BLaER1 (cell line): ENCODE results near the gene PKD2L2.
"Not testable (repeated sequence)": the region's sequence is repeated elsewhere in the genome, so short reads cannot be mapped to it uniquely, and the experiment has no call there.

ENCODE experiments used
- H3K27ac ChIP-seq: shearing (Covaris generic); formaldehyde crosslinking; 2 replicates; pipeline ENCODE4 v1.8.1; 2022
- H3K27me3 ChIP-seq: shearing (Covaris generic); formaldehyde crosslinking; 2 replicates; pipeline ENCODE4 v1.8.1; 2022
- H3K36me3 ChIP-seq: shearing (Covaris generic); formaldehyde crosslinking; 2 replicates; pipeline ENCODE4 v1.8.1; 2022
- H3K4me1 ChIP-seq: shearing (Covaris generic); formaldehyde crosslinking; 2 replicates; pipeline ENCODE4 v1.8.1; 2022
- H3K4me2 ChIP-seq: shearing (Covaris generic); formaldehyde crosslinking; 2 replicates; pipeline ENCODE4 v1.8.1; 2022
- H3K4me3 ChIP-seq: shearing (Covaris generic); formaldehyde crosslinking; 2 replicates; pipeline ENCODE4 v1.8.1; 2022
- H3K9ac ChIP-seq: shearing (Covaris generic); formaldehyde crosslinking; 2 replicates; pipeline ENCODE4 v1.8.1; 2022
- H3K9me3 ChIP-seq: shearing (Covaris generic); formaldehyde crosslinking; 2 replicates; pipeline ENCODE4 v1.8.1; 2022
- H4K20me1 ChIP-seq: shearing (Covaris generic); formaldehyde crosslinking; 2 replicates; pipeline ENCODE4 v1.8.1; 2022
- Cebpa-rat ChIP-seq: shearing (Covaris generic); IDR thresholded peaks from 2 replicates; pipeline ENCODE4 v1.8.1; 2022

The PKD2L2 gene

DNA sequence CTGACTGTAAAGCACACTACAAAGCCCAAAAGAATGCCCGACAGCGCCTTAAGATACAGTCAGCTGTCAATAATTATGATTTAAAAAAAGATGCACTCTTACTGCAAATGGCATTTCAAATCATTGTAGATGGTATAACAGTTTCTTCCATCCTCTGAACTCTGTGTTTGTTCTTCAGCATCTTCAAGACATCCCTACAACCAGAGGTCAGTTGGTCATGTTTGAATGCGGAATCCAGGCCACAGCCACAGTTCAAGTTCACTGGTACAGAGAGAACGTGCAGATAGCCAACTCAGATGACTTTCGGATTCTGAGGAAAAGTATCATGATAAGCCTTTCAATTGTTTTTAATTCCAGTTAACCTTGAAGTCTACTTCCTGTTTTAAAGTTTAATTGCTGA lies 30.3 kb upstream of the PKD2L2 start:
- Histone ChIP-seq H3K4me2 (no peak overlapping the region), H3K27ac (no peak overlapping the region)

GRCh38 chr5:137862251-137862650 lies 27.0 kb upstream of the PKD2L2 start:
- Histone ChIP-seq H3K4me3 (no peak overlapping the region), H3K36me3 (no peaks in the 10 kb centered on the region), H3K9me3 (no peaks in the 10 kb centered on the region), H3K4me1 (peaks cover 9% of the 10 kb centered on the region; the same call in 1 of the 2 replicates), H3K27me3 (no peaks in the 10 kb centered on the region), H4K20me1 (no peaks in the 10 kb centered on the region), H3K4me2 (no peak overlapping the region), H3K27ac (no peak overlapping the region), H3K9ac (no peak overlapping the region)
- no peak for TF ChIP-seq Cebpa-rat

More for the DNA sequence above, 30.3 kb upstream of the PKD2L2 start:
- Histone ChIP-seq H3K4me3 (no peak overlapping the region), H3K9ac (no peak overlapping the region), H3K9me3 (no peaks in the 10 kb centered on the region), H3K36me3 (no peaks in the 10 kb centered on the region), H4K20me1 (no peaks in the 10 kb centered on the region), H3K27me3 (no peaks in the 10 kb centered on the region), H3K4me1 (peaks cover 16% of the 10 kb centered on the region; the same call in 1 of the 2 replicates)
- TF ChIP-seq Cebpa-rat: no peak

DNA sequence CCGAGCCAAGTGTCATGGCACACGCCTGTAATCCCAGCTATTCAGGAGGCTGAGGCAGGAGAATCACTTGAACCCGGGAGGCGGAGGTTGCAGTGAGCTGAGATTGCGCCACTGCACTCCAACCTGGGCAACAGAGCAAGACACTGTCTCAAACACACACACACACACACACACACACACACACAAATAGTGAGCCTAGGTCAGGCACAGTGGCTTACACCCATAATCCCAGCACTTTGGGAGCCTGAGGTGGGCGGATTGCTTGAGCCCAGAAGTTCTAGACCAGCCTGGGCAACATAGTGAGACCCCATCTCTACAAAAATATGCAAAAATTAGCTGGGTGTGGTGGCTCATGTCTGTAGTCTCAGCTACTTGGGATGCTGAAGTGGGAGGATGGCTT lies 25.6 kb upstream of the PKD2L2 start:
- not testable (repeated sequence) for H3K4me1 ChIP-seq, H3K4me3 ChIP-seq, H3K27ac ChIP-seq, H3K9ac ChIP-seq, H3K9me3 ChIP-seq, H3K27me3 ChIP-seq, H3K36me3 ChIP-seq, H4K20me1 ChIP-seq, H3K4me2 ChIP-seq

DNA sequence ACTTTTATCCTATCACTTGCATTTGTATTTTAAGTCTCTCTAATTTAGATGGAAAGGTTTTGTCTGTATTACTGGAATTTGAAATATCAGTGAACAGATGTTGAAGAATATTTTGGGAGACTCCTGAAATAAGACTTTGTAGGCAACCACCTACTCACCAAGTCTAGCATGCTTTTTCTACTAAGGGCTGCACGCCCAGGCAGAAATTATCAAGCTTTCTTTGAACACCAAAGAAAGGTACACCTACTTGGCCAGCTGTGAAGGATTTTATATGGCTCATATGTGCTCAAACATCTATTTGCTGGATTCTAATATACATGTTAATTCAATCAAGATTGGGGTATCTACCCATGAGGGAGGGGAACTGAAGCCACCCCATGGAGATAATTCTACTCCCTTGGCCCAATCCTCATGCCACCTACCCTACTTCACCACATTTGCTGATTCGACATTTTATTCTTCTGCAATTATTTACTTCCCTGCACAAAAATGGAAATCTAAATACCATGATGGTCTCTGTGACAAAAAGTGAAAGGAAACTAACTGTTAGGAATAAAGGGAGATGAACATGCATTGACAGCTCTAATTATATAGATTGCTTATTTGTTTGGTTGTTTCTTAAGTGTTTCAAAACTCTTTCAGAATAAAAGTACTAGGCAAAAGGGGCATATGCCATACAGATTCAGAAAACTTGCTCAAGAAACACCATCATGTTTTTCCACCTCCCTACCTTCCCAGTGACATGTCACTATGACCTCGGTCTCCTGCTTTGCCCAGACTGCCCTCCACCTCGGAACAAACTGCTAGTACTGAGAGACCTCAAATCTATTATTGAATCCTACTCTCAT lies 22.5 kb upstream of the PKD2L2 start:
- H3K9me3 ChIP-seq: no peaks in the 10 kb centered on the region
- no peak overlapping the region for H3K27ac ChIP-seq
- no peaks in the 10 kb centered on the region for H4K20me1 ChIP-seq
- H3K4me2 ChIP-seq: no peak overlapping the region
- no peaks in the 10 kb centered on the region for H3K36me3 ChIP-seq
- no peaks in the 10 kb centered on the region for H3K27me3 ChIP-seq
- no peak for TF ChIP-seq Cebpa-rat
- H3K4me1 ChIP-seq: no peaks in the 10 kb centered on the region
- no peak overlapping the region for H3K9ac ChIP-seq
- no peak overlapping the region for H3K4me3 ChIP-seq

GRCh38 chr5:137867664-137868063 lies 21.6 kb upstream of the PKD2L2 start, which contains the start of gene MYOT:
MYOT (plus strand) TSS chr5:137867860; CDS start chr5:137870652, 2,792 bp downstream.
- Histone ChIP-seq H3K9me3 (no peaks in the 10 kb centered on the region), H3K4me2 (no peak within 1 kb of the TSS), H3K9ac (no peak within 1 kb of the TSS), H4K20me1 (no peaks in the 10 kb centered on the region), H3K4me1 (no peaks in the 10 kb centered on the region), H3K27ac (no peak within 1 kb of the TSS), H3K27me3 (no peaks in the 10 kb centered on the region), H3K36me3 (no peaks in the 10 kb centered on the region), H3K4me3 (no peak within 1 kb of the TSS)
- no peak for TF ChIP-seq Cebpa-rat

DNA sequence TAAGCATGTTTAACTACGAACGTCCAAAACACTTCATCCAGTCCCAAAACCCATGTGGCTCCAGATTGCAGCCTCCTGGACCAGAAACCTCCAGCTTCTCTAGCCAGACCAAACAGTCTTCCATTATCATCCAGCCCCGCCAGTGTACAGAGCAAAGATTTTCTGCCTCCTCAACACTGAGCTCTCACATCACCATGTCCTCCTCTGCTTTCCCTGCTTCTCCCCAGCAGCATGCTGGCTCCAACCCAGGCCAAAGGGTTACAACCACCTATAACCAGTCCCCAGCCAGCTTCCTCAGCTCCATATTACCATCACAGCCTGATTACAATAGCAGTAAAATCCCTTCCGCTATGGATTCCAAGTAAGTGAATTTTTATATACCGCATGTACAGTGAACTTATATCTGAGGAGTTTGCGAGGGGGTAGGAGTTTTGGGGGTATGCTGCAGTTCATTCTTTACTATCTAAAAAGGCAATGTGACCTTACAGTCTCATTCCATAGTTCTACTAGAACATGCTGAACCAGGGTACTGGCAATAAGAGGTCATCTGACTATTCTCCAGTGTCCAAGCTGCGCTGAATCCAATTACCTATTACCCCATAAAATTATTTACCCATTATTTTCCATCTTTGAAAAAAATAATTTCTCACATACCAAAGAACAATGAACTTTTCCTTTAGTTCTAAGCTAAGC lies 18.5 kb upstream of the PKD2L2 start:
- Histone ChIP-seq H3K9ac (no peak overlapping the region), H3K4me2 (no peak overlapping the region), H3K36me3 (no peaks in the 10 kb centered on the region), H3K27ac (no peak overlapping the region), H3K4me3 (no peak overlapping the region), H3K9me3 (no peaks in the 10 kb centered on the region), H3K4me1 (no peaks in the 10 kb centered on the region), H4K20me1 (no peaks in the 10 kb centered on the region), H3K27me3 (no peaks in the 10 kb centered on the region)
- no peak for TF ChIP-seq Cebpa-rat

DNA sequence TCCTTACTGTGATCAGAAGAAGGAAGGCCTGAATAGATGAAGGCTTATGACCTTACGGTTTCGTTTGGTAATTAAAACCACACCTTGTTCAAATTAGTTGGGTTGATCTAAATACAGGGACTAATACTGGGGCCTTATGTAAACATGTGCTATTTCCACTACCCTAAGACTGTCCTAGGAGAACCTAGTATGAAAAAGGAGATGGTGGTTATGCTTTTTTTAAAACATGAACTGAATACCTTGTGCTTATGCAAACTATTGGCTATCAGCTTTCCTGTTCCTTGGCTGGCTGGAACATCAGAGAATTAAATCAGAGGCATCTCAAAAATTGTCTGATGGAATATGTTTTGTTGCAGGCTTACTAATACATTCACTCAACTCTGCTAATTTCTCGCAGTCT lies 17.7 kb upstream of the PKD2L2 start:
- H3K4me1 ChIP-seq: no peaks in the 10 kb centered on the region
- no peaks in the 10 kb centered on the region for H3K36me3 ChIP-seq
- no peaks in the 10 kb centered on the region for H3K27me3 ChIP-seq
- H4K20me1 ChIP-seq: no peaks in the 10 kb centered on the region
- H3K9me3 ChIP-seq: no peaks in the 10 kb centered on the region
- H3K4me2 ChIP-seq: no peak overlapping the region
- H3K27ac ChIP-seq: no peak overlapping the region
- H3K4me3 ChIP-seq: no peak overlapping the region
- H3K9ac ChIP-seq: no peak overlapping the region
- no peak for TF ChIP-seq Cebpa-rat

DNA sequence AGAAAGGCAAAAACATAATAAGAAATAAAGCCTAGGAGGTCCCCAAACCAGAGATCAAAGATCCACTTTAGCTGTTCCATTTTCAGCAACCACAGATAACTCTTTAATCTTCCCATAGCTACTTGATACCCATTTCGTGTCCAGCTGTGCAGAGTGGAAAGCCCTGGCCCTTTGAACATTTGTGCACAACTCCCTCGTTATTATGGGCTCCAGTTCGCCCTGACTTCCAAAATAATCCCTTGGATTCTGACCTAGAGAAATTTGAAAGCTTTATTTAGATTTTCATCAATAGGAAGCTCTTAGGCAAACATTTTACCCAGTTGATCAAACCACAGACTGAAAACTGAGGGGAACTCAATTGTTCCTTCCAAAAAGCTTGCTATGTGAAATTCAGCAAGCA lies 16.8 kb upstream of the PKD2L2 start:
- no peak overlapping the region for H3K9ac ChIP-seq
- no peaks in the 10 kb centered on the region for H4K20me1 ChIP-seq

GRCh38 chr5:137876101-137876500 lies 13.2 kb upstream of the PKD2L2 start:
- no peak for TF ChIP-seq Cebpa-rat
- no peak overlapping the region for H3K27ac ChIP-seq

More for the DNA sequence above, 16.8 kb upstream of the PKD2L2 start:
- Histone ChIP-seq H3K27ac (no peak overlapping the region), H3K4me3 (no peak overlapping the region), H3K36me3 (no peaks in the 10 kb centered on the region), H3K9me3 (no peaks in the 10 kb centered on the region), H3K4me2 (no peak overlapping the region), H3K27me3 (no peaks in the 10 kb centered on the region), H3K4me1 (no peaks in the 10 kb centered on the region)
- no peak for TF ChIP-seq Cebpa-rat

GRCh38 chr5:137880313-137880712 lies 8.9 kb upstream of the PKD2L2 start:
- Histone ChIP-seq H3K27ac (no peak overlapping the region), H3K4me1 (no peaks in the 10 kb centered on the region), H3K36me3 (no peaks in the 10 kb centered on the region), H3K4me3 (no peak overlapping the region), H3K4me2 (no peak overlapping the region), H3K9me3 (no peaks in the 10 kb centered on the region), H3K9ac (no peak overlapping the region), H4K20me1 (no peaks in the 10 kb centered on the region), H3K27me3 (no peaks in the 10 kb centered on the region)
- no peak for TF ChIP-seq Cebpa-rat

More at GRCh38 chr5:137876101-137876500, 13.2 kb upstream of the PKD2L2 start:
- no peaks in the 10 kb centered on the region for H3K36me3 ChIP-seq
- no peaks in the 10 kb centered on the region for H3K4me1 ChIP-seq
- H3K4me3 ChIP-seq: no peak overlapping the region
- H3K9me3 ChIP-seq: no peaks in the 10 kb centered on the region
- no peaks in the 10 kb centered on the region for H3K27me3 ChIP-seq
- no peak overlapping the region for H3K9ac ChIP-seq
- no peaks in the 10 kb centered on the region for H4K20me1 ChIP-seq
- no peak overlapping the region for H3K4me2 ChIP-seq
